Tibial artery (tissue), 4 donors: ENCODE measurements around the gene ZRANB1.
A peak's percentile ranks its signal among the peaks of the same experiment; 100 is the strongest.

Experiments used
- DNase-seq, 2 donors: peaks; one replicate each; pipeline ENCODE4 v3.0.0-alpha.2; 2019
- H3K27ac ChIP-seq, 2 donors: fragments of 200-600 bp; sonication (generic) in 1 of 2; 1 replicate in 1 of 2; 2 replicates in 1 of 2; pipeline ENCODE4 v1.5.1; 2018 to 2019; ENCODE audit warnings: mild to moderate bottlenecking in 1 of 2
- H3K27me3 ChIP-seq, 2 donors: fragments of 200-600 bp; sonication (generic) in 1 of 2; one replicate each; pipeline versions ENCODE4 v1.5.1 to v1.6.0; 2016 to 2019
- H3K36me3 ChIP-seq, 3 donors: fragments of 200-600 bp; sonication (generic) in 2 of 3; one replicate each; pipeline ENCODE4 v1.5.1; 2016 to 2019; ENCODE audit warnings: mild to moderate bottlenecking in 2 of 3
- H3K4me1 ChIP-seq, 4 donors: fragments of 200-600 bp; sonication (generic) in 2 of 4; 1 replicate in 3 of 4; 2 replicates in 1 of 4; pipeline ENCODE4 v1.5.1; 2016 to 2019
- H3K4me3 ChIP-seq, 2 donors: fragments of 200-600 bp; sonication (generic) in 1 of 2; 1 replicate in 1 of 2; 2 replicates in 1 of 2; pipeline ENCODE4 v1.5.1; 2018 to 2019; ENCODE audit warnings: mild to moderate bottlenecking in 2 of 2
- H3K9me3 ChIP-seq, 3 donors: fragments of 200-600 bp; sonication (generic) in 1 of 3; one replicate each; pipeline ENCODE4 v1.5.1; 2016 to 2019
- CTCF ChIP-seq, 2 experiments: fragments of 200-600 bp in 1 of 2; fragments of 450-650 bp in 1 of 2; IDR thresholded peaks; one replicate each; pipeline ENCODE4 v1.5.1; 2017 to 2019; ENCODE audit warnings: antibody characterized with exemption in 2 of 2, mild to moderate bottlenecking in 1 of 2, moderate library complexity in 1 of 2
- intact Hi-C: fragments of 100-400 bp; cut with DNase I; formaldehyde crosslinking; loops from one replicate; pipeline ENCODE4 v1.15.0; 2023; ENCODE audit warnings: low total_unique reads

The ZRANB1 gene

GRCh38 chr10:125020386-125020785 lies 78.5 kb downstream of the ZRANB1 start:
- no peaks in the 10 kb centered on the region for H3K27me3 ChIP-seq

GRCh38 chr10:125020871-125021270 lies 78.9 kb downstream of the ZRANB1 start:
- intact Hi-C loops, result no loop called here
- TF ChIP-seq CTCF (IDR thresholded peaks at IDR 0.05), result no peak
- no peak for DNase-seq
- no peaks in the 10 kb centered on the region for H3K9me3 ChIP-seq
- no peak overlapping the region for H3K4me3 ChIP-seq
- H3K36me3 ChIP-seq, result peaks cover 0 to 9% (median 0%) of the 10 kb centered on the region in 3 donors
- H3K4me1 ChIP-seq, result peaks cover 0 to 100% (median 96%) of the 10 kb centered on the region in 4 donors
- peak overlapping the region; percentile 85 to 90 for H3K27ac ChIP-seq
- H3K27me3 ChIP-seq, result no peaks in the 10 kb centered on the region

More at GRCh38 chr10:125020386-125020785, 78.5 kb downstream of the ZRANB1 start:
- H3K27ac ChIP-seq, result peak overlapping the region; percentile 85 to 90
- intact Hi-C loops, result no loop called here
- H3K4me3 ChIP-seq, result no peak overlapping the region
- TF ChIP-seq CTCF (IDR thresholded peaks at IDR 0.05), result no peak
- DNase-seq, result no peak
- peaks cover 0 to 5% (median 0%) of the 10 kb centered on the region in 3 donors for H3K36me3 ChIP-seq
- H3K9me3 ChIP-seq, result no peaks in the 10 kb centered on the region
- H3K4me1 ChIP-seq, result peaks cover 0 to 100% (median 97%) of the 10 kb centered on the region in 4 donors

DNA sequence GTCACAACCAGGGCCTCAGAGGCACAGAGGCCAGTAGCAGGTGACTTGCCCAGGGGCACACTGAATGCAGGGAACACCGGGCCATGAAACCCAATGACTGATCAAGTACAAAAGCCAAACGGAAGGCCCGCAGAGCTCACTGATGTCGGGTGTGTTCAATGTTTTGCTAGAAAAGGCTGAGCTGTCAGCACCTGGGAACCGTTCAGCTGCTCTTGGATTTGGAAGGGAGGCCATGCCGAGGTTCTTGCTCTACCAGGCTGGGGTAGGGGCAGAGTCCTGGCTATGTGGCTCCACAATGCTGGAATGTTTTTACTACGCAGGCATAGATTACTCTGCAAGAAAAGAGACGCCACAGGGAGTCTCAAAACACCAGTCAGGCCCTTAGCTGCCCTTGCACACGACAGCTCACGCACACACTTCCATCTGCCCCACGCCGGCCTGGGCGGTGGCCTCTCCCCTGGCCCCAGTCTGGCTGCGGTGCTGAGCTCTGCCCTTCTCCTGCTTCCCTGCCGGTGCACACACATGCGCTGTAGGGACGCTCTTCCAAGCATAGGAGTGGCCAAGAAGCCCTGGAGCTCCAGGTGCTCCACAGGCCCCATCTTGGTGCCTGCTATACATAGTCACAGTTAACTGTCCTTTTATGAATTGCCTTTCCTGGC lies 79.9 kb downstream of the ZRANB1 start:
- no peak for TF ChIP-seq CTCF (IDR thresholded peaks at IDR 0.05)
- Histone ChIP-seq H3K9me3 (no peaks in the 10 kb centered on the region), H3K36me3 (peaks cover 0 to 18% (median 6%) of the 10 kb centered on the region in 3 donors), H3K4me3 (no peak overlapping the region), H3K27me3 (no peaks in the 10 kb centered on the region), H3K27ac (peak overlapping the region; percentile 85 to 90), H3K4me1 (peaks cover 0 to 100% (median 93%) of the 10 kb centered on the region in 4 donors)
- DNase-seq, result no peak
- intact Hi-C loops, result no loop called here

- H3K4me1 ChIP-seq, result peaks cover 0 to 100% (median 91%) of the 10 kb centered on the region in 4 donors
- H3K27me3 ChIP-seq, result no peaks in the 10 kb centered on the region
- H3K9me3 ChIP-seq, result no peaks in the 10 kb centered on the region
- peaks cover 0 to 24% (median 12%) of the 10 kb centered on the region in 3 donors for H3K36me3 ChIP-seq
- H3K27ac ChIP-seq, result peak overlapping the region; percentile 85 to 90
- DNase-seq, result no peak
- H3K4me3 ChIP-seq, result no peak overlapping the region
- intact Hi-C loops, result no loop called here
- no peak for TF ChIP-seq CTCF (IDR thresholded peaks at IDR 0.05)
These were observed 80.7 kb downstream of the ZRANB1 start for GRCh38 chr10:125022671-125023070.

GRCh38 chr10:125023255-125023654 lies 81.3 kb downstream of the ZRANB1 start:
- no peak for DNase-seq
- H3K4me3 ChIP-seq, result no peak overlapping the region
- intact Hi-C loops, result no loop called here

More at GRCh38 chr10:125023255-125023654, 81.3 kb downstream of the ZRANB1 start:
- TF ChIP-seq CTCF (IDR thresholded peaks at IDR 0.05), result no peak
- Histone ChIP-seq H3K27me3 (no peaks in the 10 kb centered on the region), H3K36me3 (peaks cover 0 to 24% (median 12%) of the 10 kb centered on the region in 3 donors), H3K9me3 (no peaks in the 10 kb centered on the region), H3K27ac (peak overlapping the region; percentile 85 to 90), H3K4me1 (peaks cover 0 to 100% (median 91%) of the 10 kb centered on the region in 4 donors)
